ENCODE measurements around the gene RNF212.

The RNF212 gene

DNA sequence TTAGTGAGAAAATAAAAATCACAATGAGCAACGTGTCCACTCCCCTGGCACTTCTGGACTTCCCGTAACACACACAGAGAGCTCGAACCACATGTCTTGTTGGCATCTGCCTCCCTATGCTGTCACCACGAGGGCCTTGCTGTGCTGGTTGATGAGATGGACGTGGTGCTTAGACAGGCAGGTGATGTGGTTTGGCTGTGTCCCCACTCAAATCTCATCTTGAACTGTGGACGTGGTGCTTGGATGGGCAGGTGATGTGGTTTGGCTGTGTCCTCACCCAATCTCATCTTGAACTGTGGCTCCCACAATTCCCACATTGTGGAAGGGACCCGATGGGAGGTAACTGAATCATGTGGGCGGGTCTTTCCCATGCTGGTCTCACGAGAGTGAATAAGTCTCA, 61.9 kb downstream of the RNF212 start:
- no peak overlapping the region for H3K4me3 ChIP-seq (ENCODE audit: low read length, poor library complexity, severe bottlenecking)
- no peaks in the 10 kb centered on the region for H4K20me1 ChIP-seq (ENCODE audit: insufficient read depth, low read length, poor library complexity, severe bottlenecking)
- H3K9ac ChIP-seq (ENCODE audit: low read depth, low read length, poor library complexity, severe bottlenecking), result no peak overlapping the region
- H3K79me2 ChIP-seq (ENCODE audit: insufficient read depth, low read length), result no peaks in the 10 kb centered on the region
- no peak overlapping the region for H3K4me2 ChIP-seq (ENCODE audit: low read depth, low read length, poor library complexity, severe bottlenecking)
- TF ChIP-seq, protein P1, sequence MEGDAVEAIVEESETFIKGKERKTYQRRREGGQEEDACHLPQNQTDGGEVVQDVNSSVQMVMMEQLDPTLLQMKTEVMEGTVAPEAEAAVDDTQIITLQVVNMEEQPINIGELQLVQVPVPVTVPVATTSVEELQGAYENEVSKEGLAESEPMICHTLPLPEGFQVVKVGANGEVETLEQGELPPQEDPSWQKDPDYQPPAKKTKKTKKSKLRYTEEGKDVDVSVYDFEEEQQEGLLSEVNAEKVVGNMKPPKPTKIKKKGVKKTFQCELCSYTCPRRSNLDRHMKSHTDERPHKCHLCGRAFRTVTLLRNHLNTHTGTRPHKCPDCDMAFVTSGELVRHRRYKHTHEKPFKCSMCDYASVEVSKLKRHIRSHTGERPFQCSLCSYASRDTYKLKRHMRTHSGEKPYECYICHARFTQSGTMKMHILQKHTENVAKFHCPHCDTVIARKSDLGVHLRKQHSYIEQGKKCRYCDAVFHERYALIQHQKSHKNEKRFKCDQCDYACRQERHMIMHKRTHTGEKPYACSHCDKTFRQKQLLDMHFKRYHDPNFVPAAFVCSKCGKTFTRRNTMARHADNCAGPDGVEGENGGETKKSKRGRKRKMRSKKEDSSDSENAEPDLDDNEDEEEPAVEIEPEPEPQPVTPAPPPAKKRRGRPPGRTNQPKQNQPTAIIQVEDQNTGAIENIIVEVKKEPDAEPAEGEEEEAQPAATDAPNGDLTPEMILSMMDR (conservative IDR thresholded peaks at IDR 0.05; ENCODE audit: low read length), result no peak
- no peak for TF ChIP-seq EZH2phosphoT487 (IDR thresholded peaks at IDR 0.05; ENCODE audit: borderline replicate concordance)
- peaks cover 14% of the 10 kb centered on the region; the same call in 1 of the 2 replicates for H3K9me3 ChIP-seq (ENCODE audit: insufficient read depth, low read depth, low read length)
- H3K4me1 ChIP-seq (ENCODE audit: insufficient read depth, low read length, poor library complexity, severe bottlenecking), result no peaks in the 10 kb centered on the region
- H3K27me3 ChIP-seq (ENCODE audit: insufficient read depth, low read length, poor library complexity, severe bottlenecking), result no peaks in the 10 kb centered on the region
- no peak overlapping the region for H2AFZ ChIP-seq (ENCODE audit: low read length)
- no peaks in the 10 kb centered on the region for H3F3A ChIP-seq (ENCODE audit: low read depth)
- no peaks in the 10 kb centered on the region for H3K9me2 ChIP-seq (replicated peaks; ENCODE audit: low read depth, low read length)
- H3K36me3 ChIP-seq (ENCODE audit: insufficient read depth, low read length), result no peaks in the 10 kb centered on the region

DNA sequence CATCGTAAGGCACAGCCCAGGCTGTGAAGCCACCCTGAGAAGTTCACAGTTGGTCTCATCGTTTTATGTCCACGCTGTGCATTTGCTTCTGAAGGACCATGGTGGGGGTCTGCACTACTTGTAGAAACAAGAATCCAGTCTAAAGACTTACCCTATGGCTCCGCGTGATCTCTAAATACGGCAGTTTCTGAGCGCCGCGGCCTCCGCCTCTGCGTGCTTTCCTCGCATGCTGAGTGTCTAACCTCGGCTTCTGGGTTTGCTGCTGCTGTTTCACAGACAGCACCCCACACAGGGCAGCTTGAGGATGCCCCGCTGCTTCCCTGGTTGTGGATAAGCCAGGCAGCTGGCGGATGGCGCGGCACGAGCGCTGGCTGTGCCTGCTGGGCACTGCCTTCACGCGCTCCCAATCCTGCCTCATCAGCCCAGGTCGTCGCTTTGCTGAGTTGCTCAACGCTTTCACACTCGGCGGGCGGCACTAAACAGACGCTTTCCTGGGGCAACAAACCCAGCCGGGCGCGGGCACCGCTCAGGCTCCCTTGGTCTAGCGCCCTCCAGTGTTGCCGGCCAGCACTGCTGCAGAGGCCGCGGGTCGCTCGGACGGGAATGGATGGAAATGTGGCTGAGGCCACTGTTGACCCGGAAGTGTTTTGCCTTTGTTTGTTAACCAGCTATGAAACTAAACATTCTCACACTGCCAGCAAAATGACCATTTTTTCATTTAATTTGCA, 62.7 kb downstream of the RNF212 start:
- Histone ChIP-seq H3K4me2 (ENCODE audit: low read depth, low read length, poor library complexity, severe bottlenecking) (no peak overlapping the region), H3K9ac (ENCODE audit: low read depth, low read length, poor library complexity, severe bottlenecking) (no peak overlapping the region), H3K9me2 (replicated peaks; ENCODE audit: low read depth, low read length) (no peaks in the 10 kb centered on the region), H3K79me2 (ENCODE audit: insufficient read depth, low read length) (no peaks in the 10 kb centered on the region), H3F3A (ENCODE audit: low read depth) (no peaks in the 10 kb centered on the region), H3K36me3 (ENCODE audit: insufficient read depth, low read length) (no peaks in the 10 kb centered on the region), H2AFZ (ENCODE audit: low read length) (no peak overlapping the region), H3K9me3 (ENCODE audit: insufficient read depth, low read depth, low read length) (peaks cover 14% of the 10 kb centered on the region; the same call in 1 of the 2 replicates), H3K4me1 (ENCODE audit: insufficient read depth, low read length, poor library complexity, severe bottlenecking) (no peaks in the 10 kb centered on the region), H3K27me3 (ENCODE audit: insufficient read depth, low read length, poor library complexity, severe bottlenecking) (no peaks in the 10 kb centered on the region), H3K4me3 (ENCODE audit: low read length, poor library complexity, severe bottlenecking) (no peak overlapping the region), H4K20me1 (ENCODE audit: insufficient read depth, low read length, poor library complexity, severe bottlenecking) (no peaks in the 10 kb centered on the region)
- TF ChIP-seq, protein P1 (conservative IDR thresholded peaks at IDR 0.05; ENCODE audit: low read length), result no peak
- TF ChIP-seq EZH2phosphoT487 (IDR thresholded peaks at IDR 0.05; ENCODE audit: borderline replicate concordance), result no peak

GRCh38 chr4:1049591-1049905, 63.8 kb downstream of the RNF212 start:
- Histone ChIP-seq H3K4me1 (ENCODE audit: insufficient read depth, low read length, poor library complexity, severe bottlenecking) (no peaks in the 10 kb centered on the region), H3K9ac (ENCODE audit: low read depth, low read length, poor library complexity, severe bottlenecking) (no peak overlapping the region), H4K20me1 (ENCODE audit: insufficient read depth, low read length, poor library complexity, severe bottlenecking) (no peaks in the 10 kb centered on the region), H3K36me3 (ENCODE audit: insufficient read depth, low read length) (no peaks in the 10 kb centered on the region), H3K9me2 (replicated peaks; ENCODE audit: low read depth, low read length) (no peaks in the 10 kb centered on the region), H3F3A (ENCODE audit: low read depth) (no peaks in the 10 kb centered on the region), H3K27me3 (ENCODE audit: insufficient read depth, low read length, poor library complexity, severe bottlenecking) (no peaks in the 10 kb centered on the region), H3K4me2 (ENCODE audit: low read depth, low read length, poor library complexity, severe bottlenecking) (no peak overlapping the region), H2AFZ (ENCODE audit: low read length) (no peak overlapping the region), H3K4me3 (ENCODE audit: low read length, poor library complexity, severe bottlenecking) (no peak overlapping the region), H3K9me3 (ENCODE audit: insufficient read depth, low read depth, low read length) (peaks cover 14% of the 10 kb centered on the region; the same call in 1 of the 2 replicates), H3K79me2 (ENCODE audit: insufficient read depth, low read length) (no peaks in the 10 kb centered on the region)
- TF ChIP-seq, protein P1 (conservative IDR thresholded peaks at IDR 0.05; ENCODE audit: low read length), result no peak
- TF ChIP-seq EZH2phosphoT487 (IDR thresholded peaks at IDR 0.05; ENCODE audit: borderline replicate concordance), result no peak
